ENCODE results near the gene ENOX1.

DNA sequence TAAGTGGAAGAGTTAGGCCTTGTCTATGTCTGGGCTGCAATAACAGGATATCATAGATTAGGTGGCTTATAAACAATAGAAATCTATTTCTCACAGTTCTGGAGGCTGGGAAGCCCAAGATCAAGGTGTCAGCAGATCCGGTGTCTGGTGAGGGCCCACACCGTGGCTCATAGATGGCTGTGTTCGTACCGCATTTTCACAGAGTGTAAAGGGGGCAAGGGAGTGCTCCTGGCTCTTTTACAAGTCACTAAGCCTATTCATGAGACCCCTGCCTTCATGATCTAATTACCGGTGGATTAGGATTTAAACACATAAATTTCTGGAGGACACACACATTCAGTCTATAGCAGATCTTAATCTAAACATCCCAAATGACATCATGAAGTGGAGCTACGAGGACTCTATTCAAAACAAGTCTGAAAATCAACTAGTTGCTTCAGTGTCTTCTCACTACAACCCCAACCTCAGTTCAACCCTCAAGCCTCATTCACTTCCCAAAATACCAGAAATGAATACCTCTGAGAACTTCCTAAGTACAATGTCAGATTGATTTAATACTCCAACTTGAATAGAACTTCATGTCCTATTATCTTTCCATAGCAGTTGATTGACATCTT lies 23.5 kb downstream of the ENOX1 start:
- no peak for TF ChIP-seq CTCF (optimal IDR thresholded peaks at IDR 0.05 in 1 of 3, IDR thresholded peaks at IDR 0.05 in 1 of 3, conservative IDR thresholded peaks at IDR 0.05 in 1 of 3; ENCODE audit: extremely low read depth in 1 of 3, insufficient read depth in 2 of 3, low read length in 3 of 3)
- TF ChIP-seq EZH2 (IDR thresholded peaks at IDR 0.05; ENCODE audit: low read length) = no peak

Measured in keratinocyte (primary cell).